ENCODE data around the gene KLHL42.

DNA sequence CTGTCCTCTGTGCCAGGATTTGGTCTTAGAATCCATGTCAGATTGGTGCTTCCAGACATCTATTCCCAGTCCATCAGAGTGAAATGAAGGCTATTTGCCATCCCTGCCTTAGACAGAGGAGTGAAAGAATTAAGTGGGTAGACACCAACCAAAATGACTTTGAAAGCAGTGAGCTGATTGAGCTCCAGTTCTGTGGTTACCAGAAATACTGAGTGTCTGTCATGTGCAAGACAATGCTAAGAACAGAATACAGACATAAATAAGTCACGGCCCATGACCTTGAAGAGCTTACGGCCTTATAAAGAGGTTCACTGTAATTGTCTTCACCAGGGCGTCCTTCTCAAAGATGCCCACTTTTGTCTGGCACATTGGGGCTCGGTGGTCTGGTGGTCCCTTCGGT is 21.6 kb downstream of the KLHL42 start:
- TF ChIP-seq, protein P1, sequence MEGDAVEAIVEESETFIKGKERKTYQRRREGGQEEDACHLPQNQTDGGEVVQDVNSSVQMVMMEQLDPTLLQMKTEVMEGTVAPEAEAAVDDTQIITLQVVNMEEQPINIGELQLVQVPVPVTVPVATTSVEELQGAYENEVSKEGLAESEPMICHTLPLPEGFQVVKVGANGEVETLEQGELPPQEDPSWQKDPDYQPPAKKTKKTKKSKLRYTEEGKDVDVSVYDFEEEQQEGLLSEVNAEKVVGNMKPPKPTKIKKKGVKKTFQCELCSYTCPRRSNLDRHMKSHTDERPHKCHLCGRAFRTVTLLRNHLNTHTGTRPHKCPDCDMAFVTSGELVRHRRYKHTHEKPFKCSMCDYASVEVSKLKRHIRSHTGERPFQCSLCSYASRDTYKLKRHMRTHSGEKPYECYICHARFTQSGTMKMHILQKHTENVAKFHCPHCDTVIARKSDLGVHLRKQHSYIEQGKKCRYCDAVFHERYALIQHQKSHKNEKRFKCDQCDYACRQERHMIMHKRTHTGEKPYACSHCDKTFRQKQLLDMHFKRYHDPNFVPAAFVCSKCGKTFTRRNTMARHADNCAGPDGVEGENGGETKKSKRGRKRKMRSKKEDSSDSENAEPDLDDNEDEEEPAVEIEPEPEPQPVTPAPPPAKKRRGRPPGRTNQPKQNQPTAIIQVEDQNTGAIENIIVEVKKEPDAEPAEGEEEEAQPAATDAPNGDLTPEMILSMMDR (IDR thresholded peaks at IDR 0.05) = no peak
- TF ChIP-seq CEBPB (IDR thresholded peaks at IDR 0.05) (no peak), HOXA7 (CRISPR knock-in tag; IDR thresholded peaks at IDR 0.05) (no peak), POLR2A (IDR thresholded peaks at IDR 0.05; ENCODE audit: low read length) (no peak), NR3C1 (IDR thresholded peaks at IDR 0.05) (no peak), CBX8 (IDR thresholded peaks at IDR 0.05) (no peak), KDM1A (IDR thresholded peaks at IDR 0.05; ENCODE audit: low read depth) (no peak), EP300 (IDR thresholded peaks at IDR 0.05) (no peak), MYC (IDR thresholded peaks at IDR 0.05; ENCODE audit: borderline replicate concordance, low read length) (no peak), RAD21 (conservative IDR thresholded peaks at IDR 0.05 in 1 of 2, IDR thresholded peaks at IDR 0.05 in 1 of 2) (no peak)
- TF ChIP-seq, protein P2, sequence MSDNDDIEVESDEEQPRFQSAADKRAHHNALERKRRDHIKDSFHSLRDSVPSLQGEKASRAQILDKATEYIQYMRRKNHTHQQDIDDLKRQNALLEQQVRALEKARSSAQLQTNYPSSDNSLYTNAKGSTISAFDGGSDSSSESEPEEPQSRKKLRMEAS (IDR thresholded peaks at IDR 0.05) = no peak
- TF ChIP-seq, protein P3, sequence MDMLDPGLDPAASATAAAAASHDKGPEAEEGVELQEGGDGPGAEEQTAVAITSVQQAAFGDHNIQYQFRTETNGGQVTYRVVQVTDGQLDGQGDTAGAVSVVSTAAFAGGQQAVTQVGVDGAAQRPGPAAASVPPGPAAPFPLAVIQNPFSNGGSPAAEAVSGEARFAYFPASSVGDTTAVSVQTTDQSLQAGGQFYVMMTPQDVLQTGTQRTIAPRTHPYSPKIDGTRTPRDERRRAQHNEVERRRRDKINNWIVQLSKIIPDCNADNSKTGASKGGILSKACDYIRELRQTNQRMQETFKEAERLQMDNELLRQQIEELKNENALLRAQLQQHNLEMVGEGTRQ (IDR thresholded peaks at IDR 0.05) = no peak
- TF ChIP-seq, protein P4, sequence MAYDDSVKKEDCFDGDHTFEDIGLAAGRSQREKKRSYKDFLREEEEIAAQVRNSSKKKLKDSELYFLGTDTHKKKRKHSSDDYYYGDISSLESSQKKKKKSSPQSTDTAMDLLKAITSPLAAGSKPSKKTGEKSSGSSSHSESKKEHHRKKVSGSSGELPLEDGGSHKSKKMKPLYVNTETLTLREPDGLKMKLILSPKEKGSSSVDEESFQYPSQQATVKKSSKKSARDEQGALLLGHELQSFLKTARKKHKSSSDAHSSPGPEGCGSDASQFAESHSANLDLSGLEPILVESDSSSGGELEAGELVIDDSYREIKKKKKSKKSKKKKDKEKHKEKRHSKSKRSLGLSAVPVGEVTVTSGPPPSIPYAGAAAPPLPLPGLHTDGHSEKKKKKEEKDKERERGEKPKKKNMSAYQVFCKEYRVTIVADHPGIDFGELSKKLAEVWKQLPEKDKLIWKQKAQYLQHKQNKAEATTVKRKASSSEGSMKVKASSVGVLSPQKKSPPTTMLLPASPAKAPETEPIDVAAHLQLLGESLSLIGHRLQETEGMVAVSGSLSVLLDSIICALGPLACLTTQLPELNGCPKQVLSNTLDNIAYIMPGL (CRISPR knock-in tag; IDR thresholded peaks at IDR 0.05; ENCODE audit: borderline replicate concordance) = no peak
- TF ChIP-seq, protein P5, sequence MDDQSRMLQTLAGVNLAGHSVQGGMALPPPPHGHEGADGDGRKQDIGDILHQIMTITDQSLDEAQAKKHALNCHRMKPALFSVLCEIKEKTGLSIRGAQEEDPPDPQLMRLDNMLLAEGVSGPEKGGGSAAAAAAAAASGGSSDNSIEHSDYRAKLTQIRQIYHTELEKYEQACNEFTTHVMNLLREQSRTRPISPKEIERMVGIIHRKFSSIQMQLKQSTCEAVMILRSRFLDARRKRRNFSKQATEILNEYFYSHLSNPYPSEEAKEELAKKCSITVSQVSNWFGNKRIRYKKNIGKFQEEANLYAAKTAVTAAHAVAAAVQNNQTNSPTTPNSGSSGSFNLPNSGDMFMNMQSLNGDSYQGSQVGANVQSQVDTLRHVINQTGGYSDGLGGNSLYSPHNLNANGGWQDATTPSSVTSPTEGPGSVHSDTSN (IDR thresholded peaks at IDR 0.05) = no peak
